ENCODE measurements around the gene FAM219B. TPM values are rescaled to one million over a fixed set of nuclear protein-coding genes. Genes with fewer than 3 reads are reported as not detected.
A peak's percentile ranks its signal among the peaks of the same experiment; 100 is the strongest.

Gene FAM219B
- total RNA-seq, 1 donor from 2014 or later: 55.1 TPM

- no peak for DNase-seq (ENCODE audit: extremely low read depth, low read depth, low spot score)
These were observed 28.4 kb downstream of the FAM219B start for GRCh38 chr15:74878273-74878672.

GRCh38 chr15:74873756-74874424 lies 32.8 kb downstream of the FAM219B start:
- DNase-seq (ENCODE audit: extremely low read depth, low read depth, low spot score): no peak

- DNase-seq (ENCODE audit: extremely low read depth, low read depth, low spot score): peak; percentile 57
These were observed 33.5 kb downstream of the FAM219B start, which contains the start of gene SCAMP2 for GRCh38 chr15:74873036-74873755. Gene SCAMP2 (minus strand): TSS chr15:74873365. CDS start chr15:74873255, 110 bp downstream.

- DNase-seq (ENCODE audit: extremely low read depth, low read depth, low spot score): no peak
These were observed 34.0 kb downstream of the FAM219B start for GRCh38 chr15:74872702-74873035.

GRCh38 chr15:74870436-74871215 lies 36.0 kb downstream of the FAM219B start:
- no peak for DNase-seq (ENCODE audit: extremely low read depth, low read depth, low spot score)

- DNase-seq (ENCODE audit: extremely low read depth, low read depth, low spot score): no peak
These were observed 36.8 kb downstream of the FAM219B start for GRCh38 chr15:74869726-74870407.

GRCh38 chr15:74869372-74869725 lies 37.3 kb downstream of the FAM219B start:
- no peak for DNase-seq (ENCODE audit: extremely low read depth, low read depth, low spot score)

GRCh38 chr15:74868059-74868458 lies 38.6 kb downstream of the FAM219B start:
- no peak for DNase-seq (ENCODE audit: extremely low read depth, low read depth, low spot score)

- no peak for DNase-seq (ENCODE audit: extremely low read depth, low read depth, low spot score)
These were observed 39.1 kb downstream of the FAM219B start for GRCh38 chr15:74867466-74868038.

GRCh38 chr15:74866090-74866489 lies 40.6 kb downstream of the FAM219B start:
- no peak for DNase-seq (ENCODE audit: extremely low read depth, low read depth, low spot score)

GRCh38 chr15:74865316-74865715 lies 41.3 kb downstream of the FAM219B start:
- no peak for DNase-seq (ENCODE audit: extremely low read depth, low read depth, low spot score)

- DNase-seq (ENCODE audit: extremely low read depth, low read depth, low spot score): no peak
These were observed 42.4 kb downstream of the FAM219B start for GRCh38 chr15:74864296-74864695.

GRCh38 chr15:74863239-74864056 lies 43.2 kb downstream of the FAM219B start:
- no peak for DNase-seq (ENCODE audit: extremely low read depth, low read depth, low spot score)

- DNase-seq (ENCODE audit: extremely low read depth, low read depth, low spot score): no peak
These were observed 48.3 kb downstream of the FAM219B start for GRCh38 chr15:74858369-74858740.

GRCh38 chr15:74857671-74858368 lies 48.8 kb downstream of the FAM219B start:
- DNase-seq (ENCODE audit: extremely low read depth, low read depth, low spot score): no peak

- DNase-seq (ENCODE audit: extremely low read depth, low read depth, low spot score): no peak
These were observed 49.5 kb downstream of the FAM219B start for GRCh38 chr15:74857082-74857655.

- no peak for DNase-seq (ENCODE audit: extremely low read depth, low read depth, low spot score)
These were observed 50.1 kb downstream of the FAM219B start for GRCh38 chr15:74856537-74856936.

- no peak for DNase-seq (ENCODE audit: extremely low read depth, low read depth, low spot score)
These were observed 50.8 kb downstream of the FAM219B start for GRCh38 chr15:74855857-74856256.

- DNase-seq (ENCODE audit: extremely low read depth, low read depth, low spot score): no peak
These were observed 52.1 kb downstream of the FAM219B start for GRCh38 chr15:74854453-74855022.

Measured in glomerular endothelial cell (primary cell).